Measurements from ENCODE around the gene ZNF407.

Gene ZNF407

GRCh38 chr18:74793746-74794145 lies 196.1 kb downstream of the ZNF407 start (continued):
- TF ChIP-seq ZNF639 (tag by site-specific recombination; IDR thresholded peaks at IDR 0.05): no peak
- TF ChIP-seq ZNF146 (tag by site-specific recombination; IDR thresholded peaks at IDR 0.05): no peak
- TF ChIP-seq ZNF280C (tag by site-specific recombination; IDR thresholded peaks at IDR 0.05): no peak

GRCh38 chr18:74795751-74796150 lies 198.1 kb downstream of the ZNF407 start:
- H3K4me1 ChIP-seq (ENCODE audit: control insufficient read depth, insufficient read depth, low read length): no peaks in the 10 kb centered on the region
- H3K36me3 ChIP-seq (ENCODE audit: control insufficient read depth in 2 of 2, insufficient read depth in 1 of 2, low read length in 2 of 2): no peaks in the 10 kb centered on the region
- no peaks in the 10 kb centered on the region for H3K9me3 ChIP-seq (ENCODE audit: control insufficient read depth, insufficient read depth, low read depth, low read length)
- ChIA-PET CTCF (no interaction called here), POLR2A (no interaction called here)
- H3K4me3 ChIP-seq (ENCODE audit: low read depth, low read length): no peak overlapping the region
- TF ChIP-seq ZNF544 (tag by site-specific recombination; IDR thresholded peaks at IDR 0.05) (no peak), ZSCAN16 (tag by site-specific recombination; IDR thresholded peaks at IDR 0.05) (no peak), ZNF155 (tag by site-specific recombination; IDR thresholded peaks at IDR 0.05) (no peak), ZNF16 (tag by site-specific recombination; IDR thresholded peaks at IDR 0.05; ENCODE audit: low read depth) (no peak), ZNF513 (tag by site-specific recombination; IDR thresholded peaks at IDR 0.05) (no peak), SP3 (tag by site-specific recombination; IDR thresholded peaks at IDR 0.05) (no peak), ZXDB (tag by site-specific recombination; IDR thresholded peaks at IDR 0.05) (no peak), ZNF132 (tag by site-specific recombination; IDR thresholded peaks at IDR 0.05; ENCODE audit: borderline replicate concordance) (no peak), ZNF747 (tag by site-specific recombination; IDR thresholded peaks at IDR 0.05) (no peak), HIC1 (tag by site-specific recombination; IDR thresholded peaks at IDR 0.05) (no peak), GLI2 (tag by site-specific recombination; IDR thresholded peaks at IDR 0.05; ENCODE audit: borderline replicate concordance, low read depth) (no peak), ZNF433 (tag by site-specific recombination; IDR thresholded peaks at IDR 0.05; ENCODE audit: low read depth) (no peak)
- no peak overlapping the region for H3K27ac ChIP-seq (ENCODE audit: extremely low read depth, low read depth, low read length)

GRCh38 chr18:74796211-74796610 lies 198.5 kb downstream of the ZNF407 start:
- Histone ChIP-seq H3K36me3 (ENCODE audit: control insufficient read depth in 2 of 2, insufficient read depth in 1 of 2, low read length in 2 of 2) (no peaks in the 10 kb centered on the region), H3K4me3 (ENCODE audit: low read depth, low read length) (no peak overlapping the region), H3K9me3 (ENCODE audit: control insufficient read depth, insufficient read depth, low read depth, low read length) (no peaks in the 10 kb centered on the region), H3K4me1 (ENCODE audit: control insufficient read depth, insufficient read depth, low read length) (no peaks in the 10 kb centered on the region), H3K27ac (ENCODE audit: extremely low read depth, low read depth, low read length) (no peak overlapping the region)
- TF ChIP-seq ZNF670 (tag by site-specific recombination; IDR thresholded peaks at IDR 0.05; ENCODE audit: low read depth) (no peak), ZNF488 (tag by site-specific recombination; IDR thresholded peaks at IDR 0.05) (no peak), ZNF174 (tag by site-specific recombination; IDR thresholded peaks at IDR 0.05) (no peak), ZNF596 (tag by site-specific recombination; IDR thresholded peaks at IDR 0.05) (no peak), ZNF18 (tag by site-specific recombination; IDR thresholded peaks at IDR 0.05) (no peak), ZNF837 (tag by site-specific recombination; IDR thresholded peaks at IDR 0.05) (no peak), ZNF341 (tag by site-specific recombination; IDR thresholded peaks at IDR 0.05; ENCODE audit: low read depth) (no peak), ZNF175 (tag by site-specific recombination; IDR thresholded peaks at IDR 0.05) (no peak)
- ChIA-PET POLR2A (no interaction called here), CTCF (interaction anchor here (0.9 kb wide), 1 partner anchor 17 kb away, joined by 3 read pairs; no protein-coding TSS in a partner anchor)

Measured in HEK293 (cell line).